H54 (cell line): ENCODE measurements around the gene PAXIP1.

ENCODE experiments used
- DNase-seq: peaks from one replicate; pipeline ENCODE4 v3.0.0; 2011; ENCODE audit warnings: low spot score, mixed read lengths; ENCODE audit not compliant: insufficient read length
- FAIRE-seq: peaks from 3 replicates; lab custom pipeline; 2011; peaks lifted over from hg19 to GRCh38; lab: Jason Lieb, UNC
- POLR2A ChIP-seq: IDR thresholded peaks from 2 replicates; pipeline ENCODE4 v1.6.1; 2011; ENCODE audit warnings: low read depth, mild to moderate bottlenecking, low read length

Gene PAXIP1

DNA sequence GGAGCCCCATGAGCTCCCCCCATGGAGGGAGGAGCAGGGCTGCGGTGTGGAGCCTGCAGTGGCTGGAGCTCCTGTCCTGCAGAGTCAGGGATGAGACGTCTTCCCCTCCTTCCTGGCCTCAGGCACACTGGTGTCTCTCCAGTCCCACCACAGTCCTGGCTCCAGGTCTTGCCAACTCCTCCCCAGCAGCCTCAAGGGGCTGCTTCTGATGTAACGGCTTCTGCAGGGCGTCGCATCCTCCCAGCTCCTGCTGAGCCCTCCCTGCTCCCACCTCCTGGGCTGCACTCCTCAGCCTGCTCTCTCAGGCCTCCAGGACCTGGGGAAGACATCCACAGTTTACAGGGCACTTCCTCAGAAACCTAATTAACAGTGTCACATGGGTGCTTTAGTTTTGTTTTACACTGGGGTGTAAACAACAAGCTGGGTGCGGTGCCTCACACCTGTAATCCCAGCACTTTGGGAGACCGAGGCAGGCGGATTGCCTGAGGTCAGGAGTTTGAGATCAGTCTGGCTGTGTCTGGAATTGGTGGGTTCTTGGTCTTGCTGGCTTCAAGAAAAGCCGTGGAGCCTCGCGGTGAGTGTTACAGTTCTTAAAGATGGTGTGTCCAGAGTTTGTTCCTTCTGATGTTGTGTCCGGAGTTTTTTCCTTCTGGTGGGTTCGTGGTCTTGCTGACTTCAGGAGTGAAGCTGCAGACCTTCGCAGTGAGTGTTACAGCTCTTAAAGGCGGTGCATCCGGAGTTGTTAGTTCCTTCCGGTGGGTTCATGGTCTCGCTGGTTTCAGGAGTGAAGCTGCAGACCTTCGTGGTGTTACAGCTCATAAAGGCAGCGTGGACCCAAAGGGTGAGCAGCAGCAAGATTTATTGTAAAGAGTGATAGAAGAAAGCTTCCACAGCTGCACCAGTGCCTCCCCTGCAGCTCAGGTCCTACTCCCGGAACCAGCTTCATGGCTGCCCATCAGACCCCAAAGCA lies 95.0 kb downstream of the PAXIP1 start:
- DNase-seq, result no peak
- FAIRE-seq, result no peak

DNA sequence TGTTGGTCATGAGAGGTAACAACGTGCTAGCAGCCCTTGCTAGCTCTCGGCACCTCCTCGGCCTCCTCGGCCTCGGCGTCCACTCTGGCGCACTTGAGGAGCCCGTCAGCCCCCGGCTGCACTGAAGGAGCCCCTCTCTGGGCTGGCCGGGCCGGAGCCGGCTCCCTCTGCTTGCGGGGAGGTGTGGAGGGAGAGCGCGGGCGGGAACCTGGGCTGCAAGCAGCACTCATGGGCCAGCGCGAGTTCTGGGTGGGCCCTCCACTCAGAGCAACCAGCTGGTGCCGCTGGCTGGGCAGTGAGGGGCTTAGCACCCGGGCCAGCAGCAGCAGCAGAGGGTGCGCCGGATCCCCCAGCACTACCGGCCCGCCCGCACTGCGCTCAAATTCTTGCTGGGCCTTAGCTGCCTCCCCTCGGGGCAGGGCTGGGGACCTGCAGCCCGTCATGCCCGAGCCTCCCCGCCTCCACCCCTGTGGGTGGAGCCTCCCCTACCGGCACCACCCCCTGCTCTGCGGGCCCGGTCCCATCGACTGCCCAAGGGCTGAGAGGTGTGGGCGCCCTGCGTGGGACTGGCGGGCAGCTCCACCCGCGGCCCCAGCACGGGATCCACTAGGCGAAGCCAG lies 96.1 kb downstream of the PAXIP1 start:
- no peak for FAIRE-seq
- TF ChIP-seq POLR2A, result no peak
- DNase-seq, result no peak

More for the DNA sequence above, 95.0 kb downstream of the PAXIP1 start:
- TF ChIP-seq POLR2A, result no peak

DNA sequence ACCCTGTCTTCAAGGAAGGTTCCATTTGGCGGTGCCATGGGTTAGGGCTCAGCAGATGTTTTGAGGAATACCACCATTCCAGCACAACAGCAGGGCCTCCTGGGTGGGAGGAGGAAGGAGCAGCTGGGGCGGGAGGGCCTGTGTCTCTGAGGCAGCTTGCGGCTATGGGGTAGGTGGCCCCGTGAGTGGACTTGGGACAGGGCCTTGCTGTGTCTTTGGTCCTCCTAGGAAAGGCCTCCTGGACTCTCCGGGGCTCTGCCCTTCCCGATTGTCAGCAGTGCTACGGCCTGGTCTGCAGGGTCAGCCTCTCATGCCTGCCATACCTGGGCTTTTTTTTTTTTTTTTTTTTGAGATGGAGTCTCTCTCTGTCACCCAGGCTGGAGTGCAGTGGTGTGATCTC lies 96.7 kb downstream of the PAXIP1 start:
- TF ChIP-seq POLR2A, result no peak
- FAIRE-seq (no peak), DNase-seq (no peak)

- no peak for DNase-seq
- FAIRE-seq, result no peak
- no peak for TF ChIP-seq POLR2A
Measured at GRCh38 chr7:154905615-154906014, 97.3 kb downstream of the PAXIP1 start.

DNA sequence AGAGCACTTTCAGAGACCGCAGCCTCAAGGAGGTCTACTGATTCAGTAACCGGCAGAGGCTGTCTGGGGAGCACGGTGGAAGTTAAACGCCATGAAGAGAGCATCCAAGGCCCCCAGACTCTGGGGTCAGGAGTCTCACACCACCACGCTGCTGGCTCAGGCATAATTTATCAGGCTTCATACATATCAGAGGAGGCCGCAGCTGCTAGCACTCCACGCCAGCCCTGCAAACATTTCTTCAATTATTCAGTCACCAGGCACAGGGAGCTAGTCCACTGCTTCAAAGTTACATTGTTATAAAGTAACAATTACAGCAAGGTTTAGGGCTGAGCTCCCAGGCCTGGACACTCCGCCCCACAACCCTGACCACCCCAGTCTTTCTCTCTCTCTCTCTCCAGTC lies 97.8 kb downstream of the PAXIP1 start:
- no peak for TF ChIP-seq POLR2A
- FAIRE-seq (no peak), DNase-seq (no peak)

DNA sequence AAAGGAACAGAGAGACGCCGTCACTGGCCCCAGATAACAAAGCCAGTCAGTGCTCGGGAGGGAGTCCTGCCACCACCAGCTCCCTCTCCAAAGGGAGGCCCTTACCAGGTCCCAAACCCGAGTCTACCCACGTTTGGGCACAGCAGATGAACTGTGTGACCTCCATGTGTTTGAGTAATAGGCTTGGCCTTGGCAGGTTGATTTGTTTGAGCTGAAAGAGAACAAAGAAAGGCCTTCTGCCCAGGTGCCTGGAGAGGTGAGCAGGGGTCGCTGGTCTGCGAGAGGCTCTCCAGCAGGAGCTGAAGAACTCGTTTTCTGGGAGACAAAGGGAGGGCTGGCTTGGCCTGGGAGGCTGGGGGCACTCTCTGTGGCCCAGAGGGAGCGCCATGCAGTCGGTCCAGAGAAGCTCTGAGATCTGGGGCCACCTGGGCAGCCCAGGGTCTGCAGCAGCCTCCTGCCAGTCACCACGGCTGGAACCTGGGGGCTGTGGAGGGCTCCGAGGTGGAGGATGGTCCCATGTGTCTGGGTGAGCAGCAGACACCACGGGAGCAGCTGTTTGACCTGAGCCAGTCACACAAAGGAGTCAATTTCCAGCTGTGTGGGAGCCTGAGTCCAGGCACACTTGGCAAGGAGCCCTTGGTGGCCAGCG lies 99.7 kb downstream of the PAXIP1 start:
- FAIRE-seq (no peak), DNase-seq (no peak)
- no peak for TF ChIP-seq POLR2A

DNA sequence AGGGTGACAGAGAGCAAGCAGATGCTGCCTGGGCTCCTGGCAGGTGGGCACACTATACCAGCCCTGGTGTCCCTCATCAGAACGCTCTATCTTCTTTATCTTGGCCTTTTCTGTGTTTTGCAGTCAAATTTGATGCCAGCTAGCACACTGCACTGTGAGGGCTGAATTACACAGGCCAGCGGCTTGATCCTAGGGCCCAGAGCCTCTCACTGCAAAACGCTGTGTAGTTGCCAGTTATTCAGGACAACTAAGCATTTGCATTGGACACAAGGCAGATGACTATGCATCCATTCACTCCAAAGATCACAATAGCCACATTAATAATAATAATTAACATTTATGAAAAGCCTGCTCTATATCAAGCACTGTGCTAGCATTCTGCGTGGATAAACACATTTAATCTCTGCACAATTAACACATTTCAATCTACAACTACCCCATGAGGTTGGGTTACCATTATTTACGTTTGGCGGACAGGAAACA lies 100.3 kb downstream of the PAXIP1 start:
- FAIRE-seq (no peak), DNase-seq (no peak)
- no peak for TF ChIP-seq POLR2A

DNA sequence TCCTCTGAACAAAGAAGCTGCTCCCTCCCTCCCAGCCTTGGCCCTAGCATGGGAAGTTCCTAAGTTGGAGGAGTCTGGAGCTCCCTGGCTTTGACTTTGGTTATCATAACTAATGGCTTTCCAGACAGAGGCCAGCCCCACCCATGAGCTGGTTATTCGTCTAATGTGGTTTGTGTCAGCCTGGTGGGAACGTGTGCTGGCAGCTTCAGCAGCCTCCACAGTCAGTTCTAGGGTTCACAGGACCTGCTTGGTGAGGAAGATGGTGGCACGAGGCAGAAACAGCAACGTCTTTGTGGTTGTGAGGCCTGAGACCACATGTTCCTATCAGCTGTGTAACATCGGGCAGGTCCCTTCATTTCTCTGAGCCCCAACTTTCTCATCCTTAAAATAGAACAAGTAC lies 103.1 kb downstream of the PAXIP1 start:
- FAIRE-seq, result no peak
- TF ChIP-seq POLR2A, result no peak
- DNase-seq, result no peak

- DNase-seq, result no peak
- no peak for TF ChIP-seq POLR2A
- no peak for FAIRE-seq
Measured at GRCh38 chr7:154898973-154899855, 103.7 kb downstream of the PAXIP1 start.

DNA sequence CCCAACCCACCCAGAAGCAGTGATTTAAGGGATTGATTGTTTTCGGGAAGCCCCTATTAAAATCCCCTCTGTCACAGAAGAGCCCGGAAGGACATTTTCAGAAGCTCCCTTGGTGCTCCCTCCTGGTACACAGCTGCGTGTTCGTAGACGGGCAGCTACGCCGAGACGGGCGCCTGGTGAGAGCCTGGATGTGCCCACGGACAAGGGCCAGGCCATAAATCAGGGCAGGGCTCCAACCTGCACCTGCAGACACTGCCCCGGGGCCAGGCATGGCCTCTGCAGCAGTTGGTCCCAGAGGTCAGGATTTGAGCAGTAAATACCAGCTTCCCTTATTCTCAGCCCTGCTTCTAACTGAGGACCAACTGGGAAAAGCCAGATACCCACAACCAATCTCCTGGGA lies 106.8 kb downstream of the PAXIP1 start:
- FAIRE-seq, result no peak
- no peak for TF ChIP-seq POLR2A

More for the DNA sequence above, 106.8 kb downstream of the PAXIP1 start:
- DNase-seq, result no peak
